ENCODE data around the gene TTC38.

DNA sequence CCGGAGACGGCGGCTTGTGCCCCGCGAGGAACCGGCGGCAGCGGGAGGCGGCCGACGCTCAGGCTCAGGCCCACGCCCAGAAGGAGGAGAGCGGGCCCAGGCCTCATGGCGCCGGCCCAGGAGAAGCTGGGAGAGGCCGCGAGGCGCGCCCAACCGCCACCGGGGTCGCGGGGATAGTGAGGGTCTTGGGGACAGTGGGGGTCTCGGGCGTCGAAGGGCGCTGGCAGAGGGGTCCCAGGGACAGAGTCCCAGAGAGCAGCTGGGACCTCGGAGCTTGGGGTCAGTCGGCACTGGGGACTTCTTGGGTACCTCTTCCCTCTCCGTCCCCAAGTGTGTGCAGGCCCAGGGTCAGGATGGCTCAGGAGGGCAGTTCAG is 4.6 kb upstream of the TTC38 start, which contains the start of gene PKDREJ:
- TF ChIP-seq POLR2A (IDR thresholded peaks at IDR 0.05), result no peak
- no peak for TF ChIP-seq CTCF (IDR thresholded peaks at IDR 0.05)

Data from esophagus squamous epithelium (tissue), 4 donors.